ENCODE data around the gene NFRKB. TPM values are rescaled to one million over a fixed set of nuclear protein-coding genes. Genes with fewer than 3 reads are reported as not detected.

Gene NFRKB
- total and polyA plus RNA-seq, 3 donors from 2014 or later, result 48.1 to 81.3 (median 61.2) TPM

DNA sequence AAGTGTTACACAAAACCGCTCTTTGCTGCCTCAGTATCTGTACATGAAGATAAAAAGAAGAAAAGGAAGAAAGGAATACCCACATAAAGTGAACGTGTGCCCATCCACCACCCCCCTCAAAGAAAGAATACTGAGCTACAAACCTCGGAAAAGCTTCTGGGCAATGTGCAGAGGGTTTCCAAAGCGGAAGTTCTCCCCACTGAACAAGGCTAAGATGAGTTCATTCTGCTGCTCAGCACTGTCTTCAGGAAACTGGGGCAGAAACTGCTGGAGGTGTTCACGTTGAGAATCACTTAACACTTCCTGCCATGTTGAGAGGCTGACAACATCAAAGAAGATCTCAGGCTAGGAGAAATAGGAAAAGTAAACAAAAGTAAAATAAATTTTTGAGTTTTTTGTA lies 6.9 kb downstream of the NFRKB start:
- TF ChIP-seq POLR2A (IDR thresholded peaks at IDR 0.05), result no peak
- TF ChIP-seq, protein P1, sequence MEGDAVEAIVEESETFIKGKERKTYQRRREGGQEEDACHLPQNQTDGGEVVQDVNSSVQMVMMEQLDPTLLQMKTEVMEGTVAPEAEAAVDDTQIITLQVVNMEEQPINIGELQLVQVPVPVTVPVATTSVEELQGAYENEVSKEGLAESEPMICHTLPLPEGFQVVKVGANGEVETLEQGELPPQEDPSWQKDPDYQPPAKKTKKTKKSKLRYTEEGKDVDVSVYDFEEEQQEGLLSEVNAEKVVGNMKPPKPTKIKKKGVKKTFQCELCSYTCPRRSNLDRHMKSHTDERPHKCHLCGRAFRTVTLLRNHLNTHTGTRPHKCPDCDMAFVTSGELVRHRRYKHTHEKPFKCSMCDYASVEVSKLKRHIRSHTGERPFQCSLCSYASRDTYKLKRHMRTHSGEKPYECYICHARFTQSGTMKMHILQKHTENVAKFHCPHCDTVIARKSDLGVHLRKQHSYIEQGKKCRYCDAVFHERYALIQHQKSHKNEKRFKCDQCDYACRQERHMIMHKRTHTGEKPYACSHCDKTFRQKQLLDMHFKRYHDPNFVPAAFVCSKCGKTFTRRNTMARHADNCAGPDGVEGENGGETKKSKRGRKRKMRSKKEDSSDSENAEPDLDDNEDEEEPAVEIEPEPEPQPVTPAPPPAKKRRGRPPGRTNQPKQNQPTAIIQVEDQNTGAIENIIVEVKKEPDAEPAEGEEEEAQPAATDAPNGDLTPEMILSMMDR (IDR thresholded peaks at IDR 0.05), result no peak
- no peak overlapping the region for H3K27ac ChIP-seq
- H3K4me3 ChIP-seq, result no peak overlapping the region
- no peaks in the 10 kb centered on the region for H3K27me3 ChIP-seq
- no peaks in the 10 kb centered on the region for H3K4me1 ChIP-seq
- 83 to 89% methylated on average over 5 of the region's 5 CpGs for WGBS, 2 donors
- H3K36me3 ChIP-seq (ENCODE audit: low read depth, missing control alignments), result no peaks in the 10 kb centered on the region
- no peak for DNase-seq
- no peaks in the 10 kb centered on the region for H3K9me3 ChIP-seq
- intact Hi-C loops (cut with DNase I; ENCODE audit: low total_unique reads), result no loop called here

DNA sequence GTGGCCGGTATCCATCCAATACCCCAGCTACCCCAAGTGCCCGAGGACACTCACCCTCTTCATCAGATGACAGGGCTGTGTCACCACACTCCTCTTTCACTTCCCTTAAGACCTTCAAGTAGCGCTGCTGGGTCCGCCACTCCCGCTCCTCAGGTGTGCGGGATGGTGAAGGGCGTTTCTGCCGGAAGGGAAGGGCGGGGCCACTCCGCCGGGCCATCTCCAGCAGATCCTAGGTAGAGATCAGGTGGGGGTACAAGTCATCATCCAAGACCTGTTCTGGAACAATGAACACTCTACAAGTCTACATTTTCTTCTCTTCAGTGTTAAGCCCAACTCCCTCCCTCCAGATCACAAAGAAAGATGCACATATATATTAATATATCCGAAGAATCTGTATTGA lies 10.0 kb downstream of the NFRKB start:
- Histone ChIP-seq H3K4me1 (no peaks in the 10 kb centered on the region), H3K27ac (no peak overlapping the region), H3K36me3 (ENCODE audit: low read depth, missing control alignments) (no peaks in the 10 kb centered on the region), H3K27me3 (no peaks in the 10 kb centered on the region), H3K4me3 (no peak overlapping the region), H3K9me3 (no peaks in the 10 kb centered on the region)
- TF ChIP-seq POLR2A (IDR thresholded peaks at IDR 0.05), result no peak
- TF ChIP-seq, protein P1 (IDR thresholded peaks at IDR 0.05), result no peak
- WGBS, 2 donors, result 96 to 97% methylated on average over 8 to 12 of the region's 12 CpGs
- DNase-seq, result no peak
- intact Hi-C loops (cut with DNase I; ENCODE audit: low total_unique reads), result no loop called here

DNA sequence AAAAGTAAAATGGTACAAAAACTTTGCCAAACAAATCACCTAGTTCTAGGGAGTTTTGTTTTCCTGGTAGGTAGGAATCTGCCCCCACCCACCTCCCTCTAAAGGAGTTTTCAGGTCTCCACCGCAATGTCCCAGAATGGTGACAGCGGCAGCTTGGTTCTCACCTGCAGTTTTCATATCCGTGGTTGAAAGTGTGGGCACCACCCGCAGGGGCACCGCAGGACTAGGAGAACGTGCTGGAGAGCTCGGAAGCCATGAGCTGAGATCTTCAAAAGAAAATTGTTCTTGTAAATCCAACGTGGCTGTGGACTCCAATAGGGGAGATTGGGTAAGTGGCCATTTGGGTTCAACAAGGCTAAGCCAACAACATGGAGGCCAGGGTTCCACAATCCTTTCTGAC lies 10.8 kb downstream of the NFRKB start:
- 95 to 96% methylated on average over 8 of the region's 8 CpGs for WGBS, 2 donors
- no peak for TF ChIP-seq POLR2A (IDR thresholded peaks at IDR 0.05)
- TF ChIP-seq, protein P1 (IDR thresholded peaks at IDR 0.05), result no peak
- no peaks in the 10 kb centered on the region for H3K9me3 ChIP-seq
- no peak for DNase-seq
- H3K27me3 ChIP-seq, result no peaks in the 10 kb centered on the region
- no peaks in the 10 kb centered on the region for H3K4me1 ChIP-seq
- intact Hi-C loops (cut with DNase I; ENCODE audit: low total_unique reads), result no loop called here
- H3K4me3 ChIP-seq, result no peak overlapping the region
- H3K36me3 ChIP-seq (ENCODE audit: low read depth, missing control alignments), result no peaks in the 10 kb centered on the region
- no peak overlapping the region for H3K27ac ChIP-seq

DNA sequence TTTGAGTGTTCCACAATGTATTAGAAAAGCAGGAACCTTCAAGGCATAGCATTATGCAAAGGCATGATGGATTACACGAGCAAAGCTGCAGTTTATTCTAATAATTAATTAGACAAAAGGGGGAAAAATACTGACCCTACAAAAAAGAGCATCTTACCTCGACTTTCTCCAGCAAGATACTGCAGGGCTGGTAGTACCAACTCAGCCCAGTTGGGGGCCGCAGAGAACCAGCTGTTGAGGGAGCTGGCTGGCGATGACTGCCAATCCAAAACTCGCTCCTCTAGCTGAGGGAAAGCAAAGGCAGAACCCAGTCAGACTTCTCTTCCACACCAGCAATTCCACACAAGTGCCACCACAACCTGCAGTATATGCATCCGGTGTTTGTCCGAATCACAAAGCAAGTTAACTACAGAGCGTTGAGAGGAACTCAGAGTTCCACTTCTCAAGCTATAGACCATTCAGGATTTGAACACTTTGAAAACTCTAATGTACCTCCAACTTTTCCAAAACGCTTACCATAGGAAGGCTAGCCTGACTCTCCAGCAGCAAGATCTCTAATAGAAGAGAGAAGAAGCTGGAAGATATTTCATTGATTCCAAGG lies 13.7 kb downstream of the NFRKB start:
- TF ChIP-seq POLR2A (IDR thresholded peaks at IDR 0.05), result no peak
- TF ChIP-seq, protein P1 (IDR thresholded peaks at IDR 0.05), result peak in 2 of 3 experiments; percentile 29 to 49
- Histone ChIP-seq H3K27me3 (no peaks in the 10 kb centered on the region), H3K4me3 (no peak overlapping the region), H3K4me1 (no peaks in the 10 kb centered on the region), H3K36me3 (ENCODE audit: low read depth, missing control alignments) (no peaks in the 10 kb centered on the region), H3K27ac (no peak overlapping the region), H3K9me3 (no peaks in the 10 kb centered on the region)
- DNase-seq, result peak; percentile 45
- 71 to 85% methylated on average over 9 of the region's 9 CpGs for WGBS, 2 donors
- intact Hi-C loops (cut with DNase I; ENCODE audit: low total_unique reads), result no loop called here

DNA sequence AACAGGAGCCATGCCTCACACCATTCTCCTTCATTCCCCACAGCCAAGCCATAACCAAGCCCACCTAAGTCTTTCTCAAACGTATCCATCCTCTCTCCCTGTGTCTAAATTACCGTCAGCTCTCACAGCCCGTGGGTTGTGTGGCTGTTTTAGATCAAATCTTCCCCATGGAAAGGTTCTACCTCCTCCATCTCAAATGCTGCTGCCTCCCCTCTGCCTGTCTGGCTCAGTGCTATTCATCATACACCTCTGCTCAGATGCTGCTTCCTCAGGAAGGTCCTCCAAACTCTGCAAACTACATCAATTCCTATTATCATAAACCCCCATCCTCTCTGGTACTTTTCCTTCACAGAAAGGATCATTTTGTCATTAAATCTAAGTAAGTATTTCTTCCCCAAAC lies 15.1 kb downstream of the NFRKB start:
- Histone ChIP-seq H3K9me3 (no peaks in the 10 kb centered on the region), H3K4me1 (no peaks in the 10 kb centered on the region), H3K27ac (no peak overlapping the region), H3K4me3 (no peak overlapping the region), H3K27me3 (no peaks in the 10 kb centered on the region), H3K36me3 (ENCODE audit: low read depth, missing control alignments) (no peaks in the 10 kb centered on the region)
- WGBS, 2 donors, result 89 to 95% methylated on average over 3 of the region's 3 CpGs
- intact Hi-C loops (cut with DNase I; ENCODE audit: low total_unique reads), result no loop called here
- no peak for TF ChIP-seq POLR2A (IDR thresholded peaks at IDR 0.05)
- TF ChIP-seq, protein P1 (IDR thresholded peaks at IDR 0.05), result no peak
- DNase-seq, result no peak
